HL-60 (cell line): ENCODE results near the gene LAMA4.

Experiments
- GABPA ChIP-seq: IDR thresholded peaks from 2 replicates; pipeline ENCODE4 v1.6.1; 2012; ENCODE audit warnings: low read depth
- REST ChIP-seq: IDR thresholded peaks from 2 replicates; pipeline ENCODE4 v1.6.1; 2012; ENCODE audit warnings: low read depth; ENCODE audit not compliant: insufficient replicate concordance
- SPI1 ChIP-seq: IDR thresholded peaks from 2 replicates; pipeline ENCODE4 v1.6.1; 2012; ENCODE audit warnings: low read depth, mild to moderate bottlenecking, borderline replicate concordance
- TF ChIP-seq, protein P1 (sequence below): IDR thresholded peaks from one replicate; pipeline ENCODE4 v1.5.1; 2011; ENCODE audit warnings: low read length, control low read depth, inconsistent platforms; ENCODE audit not compliant: insufficient read depth

DNA sequence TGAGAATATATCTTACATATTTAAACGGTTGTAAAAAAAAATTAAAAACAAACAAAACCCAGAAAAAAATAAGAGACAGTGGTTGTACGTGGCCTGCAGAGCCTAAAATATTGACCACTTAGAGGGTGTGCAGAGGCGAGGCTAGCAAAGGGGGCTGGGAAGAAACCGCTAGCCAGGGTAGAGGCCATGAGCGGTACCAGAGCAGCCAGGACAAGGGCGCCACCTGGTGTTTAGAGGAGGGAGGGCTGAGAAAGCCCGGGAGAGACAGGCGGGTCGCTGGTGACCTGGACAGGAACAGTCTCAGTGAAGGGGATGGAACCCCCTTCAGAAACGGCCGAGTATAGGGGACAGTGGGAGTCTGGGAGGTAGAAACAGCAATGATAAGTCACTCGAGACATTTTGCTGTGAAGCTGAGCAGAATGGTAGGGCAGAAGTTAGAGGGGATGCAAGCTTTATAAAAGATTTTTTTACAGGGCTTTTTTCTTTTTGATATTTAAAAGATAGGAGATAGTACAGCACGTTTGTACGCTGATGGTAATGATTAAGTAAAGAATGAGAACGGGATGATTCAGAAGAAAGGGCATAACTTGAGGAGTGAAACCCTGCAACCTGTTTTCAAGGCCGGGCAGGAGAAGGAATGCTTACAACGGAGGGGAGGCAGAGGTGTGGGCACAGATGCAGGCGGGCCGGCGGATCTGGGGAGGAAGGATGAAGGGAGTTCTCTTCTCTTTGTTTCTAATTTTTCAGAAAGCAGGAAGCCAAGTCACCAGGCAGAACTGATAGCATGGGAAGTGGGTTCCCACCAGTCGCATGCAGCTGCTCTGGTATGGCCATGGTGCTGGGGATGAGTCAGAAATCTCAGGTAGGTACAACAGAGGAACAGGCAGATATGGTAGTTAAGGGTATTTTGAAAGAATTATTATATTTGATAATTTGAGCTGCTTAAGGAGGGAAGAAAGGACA is 90.8 kb downstream of the LAMA4 start:
- TF ChIP-seq REST (no peak), SPI1 (no peak), GABPA (no peak)
- TF ChIP-seq, protein P1, sequence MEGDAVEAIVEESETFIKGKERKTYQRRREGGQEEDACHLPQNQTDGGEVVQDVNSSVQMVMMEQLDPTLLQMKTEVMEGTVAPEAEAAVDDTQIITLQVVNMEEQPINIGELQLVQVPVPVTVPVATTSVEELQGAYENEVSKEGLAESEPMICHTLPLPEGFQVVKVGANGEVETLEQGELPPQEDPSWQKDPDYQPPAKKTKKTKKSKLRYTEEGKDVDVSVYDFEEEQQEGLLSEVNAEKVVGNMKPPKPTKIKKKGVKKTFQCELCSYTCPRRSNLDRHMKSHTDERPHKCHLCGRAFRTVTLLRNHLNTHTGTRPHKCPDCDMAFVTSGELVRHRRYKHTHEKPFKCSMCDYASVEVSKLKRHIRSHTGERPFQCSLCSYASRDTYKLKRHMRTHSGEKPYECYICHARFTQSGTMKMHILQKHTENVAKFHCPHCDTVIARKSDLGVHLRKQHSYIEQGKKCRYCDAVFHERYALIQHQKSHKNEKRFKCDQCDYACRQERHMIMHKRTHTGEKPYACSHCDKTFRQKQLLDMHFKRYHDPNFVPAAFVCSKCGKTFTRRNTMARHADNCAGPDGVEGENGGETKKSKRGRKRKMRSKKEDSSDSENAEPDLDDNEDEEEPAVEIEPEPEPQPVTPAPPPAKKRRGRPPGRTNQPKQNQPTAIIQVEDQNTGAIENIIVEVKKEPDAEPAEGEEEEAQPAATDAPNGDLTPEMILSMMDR = peak; percentile 94
